OCI-LY1 (cell line): ENCODE measurements around the gene HESX1.

Experiments used
- H2AFZ ChIP-seq: fragments of 200-600 bp; sonication (generic), shearing (Covaris generic); 2 replicates; pipeline ENCODE4 v1.6.0; 2014; ENCODE audit warnings: antibody characterized with exemption, mild to moderate bottlenecking, low read length
- H3F3A ChIP-seq: fragments of 200-600 bp; sonication (generic), shearing (Covaris generic); 2 replicates; pipeline ENCODE4 v1.6.0; 2014; ENCODE audit warnings: mild to moderate bottlenecking, antibody characterized with exemption, low read length, moderate library complexity; ENCODE audit not compliant: insufficient read depth
- H3K27ac ChIP-seq: fragments of 200-600 bp; sonication (generic); 2 replicates; pipeline ENCODE4 v1.5.1; 2014; ENCODE audit warnings: low read length, mixed run types, mild to moderate bottlenecking, low read depth; ENCODE audit not compliant: poor library complexity, severe bottlenecking
- H3K27me3 ChIP-seq: fragments of 200-600 bp; sonication (generic); 2 replicates; pipeline ENCODE4 v1.6.0; 2014; ENCODE audit warnings: antibody characterized with exemption, mild to moderate bottlenecking, low read length, moderate library complexity; ENCODE audit not compliant: insufficient read depth
- H3K36me3 ChIP-seq: fragments of 200-600 bp; sonication (generic); 2 replicates; pipeline ENCODE4 v1.6.1; 2014; ENCODE audit warnings: mild to moderate bottlenecking, antibody characterized with exemption, low read length, moderate library complexity, mixed read lengths; ENCODE audit not compliant: insufficient read depth
- H3K4me1 ChIP-seq: fragments of 200-600 bp; sonication (generic); 2 replicates; pipeline ENCODE4 v1.5.1; 2014; ENCODE audit warnings: mild to moderate bottlenecking, low read length, moderate library complexity; ENCODE audit not compliant: insufficient read depth, severe bottlenecking
- H3K4me2 ChIP-seq: fragments of 200-600 bp; sonication (generic), shearing (Covaris generic); 2 replicates; pipeline ENCODE4 v1.6.1; 2014; ENCODE audit warnings: low read length
- H3K4me3 ChIP-seq: fragments of 200-600 bp; sonication (generic); 2 replicates; pipeline ENCODE4 v1.5.1; 2014; ENCODE audit warnings: low read length, low read depth, mild to moderate bottlenecking, mixed read lengths; ENCODE audit not compliant: poor library complexity, severe bottlenecking
- H3K79me2 ChIP-seq: fragments of 200-600 bp; shearing (Covaris generic); 2 replicates; pipeline ENCODE4 v1.6.1; 2016; ENCODE audit warnings: mixed run types, low read length, mixed read lengths; ENCODE audit not compliant: insufficient read depth
- H3K9ac ChIP-seq: fragments of 200-600 bp; sonication (generic), shearing (Covaris generic); 2 replicates; pipeline ENCODE4 v1.6.1; 2014; ENCODE audit warnings: mild to moderate bottlenecking, low read length, mixed read lengths
- H3K9me2 ChIP-seq: fragments of 200-600 bp; sonication (generic), shearing (Covaris generic); 2 replicates; pipeline ENCODE4 v1.6.1; 2014; ENCODE audit warnings: low read depth, mild to moderate bottlenecking, low read length, mixed read lengths
- H3K9me3 ChIP-seq: fragments of 200-600 bp; shearing (Covaris generic); 2 replicates; pipeline ENCODE4 v1.6.1; 2014; ENCODE audit warnings: low read length, mixed read lengths
- H4K20me1 ChIP-seq: fragments of 200-600 bp; sonication (generic), shearing (Covaris generic); 2 replicates; pipeline ENCODE4 v1.6.0; 2016; ENCODE audit warnings: mild to moderate bottlenecking, low read length; ENCODE audit not compliant: insufficient read depth
- CTCF ChIP-seq: fragments of 200-600 bp; sonication (generic), shearing (Covaris generic); IDR thresholded peaks from 2 replicates; pipeline ENCODE4 v1.5.1; 2017; ENCODE audit warnings: mild to moderate bottlenecking, antibody characterized with exemption, low read length, moderate library complexity, mixed read lengths
- EZH2 ChIP-seq: fragments of 200-600 bp; sonication (generic), shearing (Covaris generic); IDR thresholded peaks from 2 replicates; pipeline ENCODE4 v1.8.0; 2017; ENCODE audit warnings: borderline replicate concordance, mixed run types, mild to moderate bottlenecking, antibody characterized with exemption, low read length, moderate library complexity, mixed read lengths

Gene HESX1

GRCh38 chr3:57164217-57164656 lies 35.5 kb downstream of the HESX1 start:
- Histone ChIP-seq H3K4me1 (peaks cover 13% of the 10 kb centered on the region), H3K4me2 (peak overlapping the region; percentile 88), H2AFZ (no peak overlapping the region), H3K9ac (no peak overlapping the region), H3K27me3 (no peaks in the 10 kb centered on the region; the same call in 1 of the 2 replicates), H4K20me1 (no peaks in the 10 kb centered on the region), H3F3A (no peaks in the 10 kb centered on the region), H3K9me2 (no peaks in the 10 kb centered on the region), H3K4me3 (peak overlapping the region; percentile 67), H3K9me3 (no peaks in the 10 kb centered on the region), H3K36me3 (no peaks in the 10 kb centered on the region), H3K79me2 (no peaks in the 10 kb centered on the region), H3K27ac (no peak overlapping the region)
- TF ChIP-seq EZH2: no peak

- H3K4me2 ChIP-seq: no peak overlapping the region
- H3K79me2 ChIP-seq: no peaks in the 10 kb centered on the region
- no peaks in the 10 kb centered on the region for H3F3A ChIP-seq
- no peaks in the 10 kb centered on the region for H4K20me1 ChIP-seq
- peaks cover 9% of the 10 kb centered on the region for H3K4me1 ChIP-seq
- H3K36me3 ChIP-seq: no peaks in the 10 kb centered on the region
- H2AFZ ChIP-seq: no peak overlapping the region
- no peak overlapping the region for H3K4me3 ChIP-seq
- no peaks in the 10 kb centered on the region; the same call in 1 of the 2 replicates for H3K27me3 ChIP-seq
- no peak overlapping the region for H3K27ac ChIP-seq
- H3K9ac ChIP-seq: no peak overlapping the region
- TF ChIP-seq EZH2 (no peak), CTCF (no peak)
- no peaks in the 10 kb centered on the region for H3K9me2 ChIP-seq
- H3K9me3 ChIP-seq: no peaks in the 10 kb centered on the region
These were observed 36.0 kb downstream of the HESX1 start for GRCh38 chr3:57163751-57164150.

DNA sequence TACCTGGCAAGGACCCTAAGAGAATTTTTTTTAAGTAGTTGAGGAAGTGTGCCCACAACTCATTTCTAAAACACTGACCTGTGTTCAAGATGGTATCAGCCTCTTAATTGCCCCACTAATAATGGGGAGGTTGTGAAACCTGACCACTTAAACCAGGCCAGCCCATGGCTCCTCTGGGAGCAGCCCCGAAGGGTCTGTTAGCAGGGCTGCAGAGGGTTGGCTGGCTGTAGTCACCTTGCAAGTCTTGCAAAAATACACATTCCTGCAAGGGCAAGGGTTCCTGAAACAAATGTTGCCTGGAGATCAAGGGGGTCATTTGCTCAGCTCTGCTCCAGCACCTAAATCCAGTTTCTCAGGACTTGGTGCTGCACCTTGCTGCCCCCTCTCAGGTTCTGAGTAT lies 37.9 kb downstream of the HESX1 start:
- Histone ChIP-seq H3K4me2 (no peak overlapping the region), H3K9me3 (no peaks in the 10 kb centered on the region), H3K27ac (no peak overlapping the region), H3K27me3 (no peaks in the 10 kb centered on the region; the same call in 1 of the 2 replicates), H3K4me1 (peaks cover 9% of the 10 kb centered on the region), H3K36me3 (no peaks in the 10 kb centered on the region), H3K4me3 (no peak overlapping the region), H3K9me2 (no peaks in the 10 kb centered on the region), H4K20me1 (no peaks in the 10 kb centered on the region), H2AFZ (no peak overlapping the region), H3K9ac (no peak overlapping the region), H3F3A (no peaks in the 10 kb centered on the region), H3K79me2 (no peaks in the 10 kb centered on the region)
- TF ChIP-seq EZH2 (no peak), CTCF (no peak)
